ENCODE results near the gene SIGLEC8. TPM values are rescaled to one million over a fixed set of nuclear protein-coding genes. Genes with fewer than 3 reads are reported as not detected.

SIGLEC8 gene
- total and polyA plus RNA-seq, 2 of the 8 experiments (the other 6 are each of a cell fraction or from before 2014, with no cell fraction given), result not detected

DNA sequence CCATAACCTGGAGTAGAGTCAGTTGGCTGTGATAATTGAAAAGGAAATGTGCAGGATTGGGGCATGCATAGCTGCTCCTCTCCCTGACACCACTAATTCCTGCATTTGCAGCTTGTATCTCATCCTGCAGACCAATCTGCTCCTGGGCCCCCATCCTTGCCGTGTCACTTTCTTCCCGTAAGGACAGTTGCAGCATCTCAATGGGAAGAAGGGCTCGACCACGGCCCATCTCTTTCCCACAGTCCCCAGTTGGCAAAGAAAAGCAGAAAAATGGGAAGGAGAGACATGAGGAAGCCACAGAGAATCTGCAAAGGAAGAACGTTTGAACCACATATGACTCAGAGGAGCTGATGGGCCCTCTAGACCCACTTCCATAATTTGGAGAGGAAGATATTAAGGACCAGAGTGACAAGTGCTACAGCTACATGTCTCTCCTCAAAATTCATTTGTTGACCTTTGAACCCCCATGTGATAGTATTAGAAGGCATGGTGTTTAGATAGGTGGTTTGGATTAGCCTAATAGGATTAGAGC lies 45.1 kb upstream of the SIGLEC8 start:
- H3K23me2 ChIP-seq (ENCODE audit: low read depth, low read length), result no peaks in the 10 kb centered on the region
- H2AK5ac ChIP-seq (ENCODE audit: low read depth, low read length), result no peak overlapping the region
- H2AFZ ChIP-seq (ENCODE audit: low read length), result no peak overlapping the region
- H2BK15ac ChIP-seq (ENCODE audit: low read length), result no peak overlapping the region
- 81% methylated on average over 5 of the region's 5 CpGs; no CpG with 5 or more reads in 1 of the 2 experiments for WGBS, 2 experiments (ENCODE audit: extremely low coverage in 1 of 2, insufficient coverage in 1 of 2, insufficient read length in 1 of 2, insufficient replicate concordance in 2 of 2, low coverage in 1 of 2, low lambda C conversion rate in 2 of 2, missing lambda C conversion rate in 1 of 2)
- no peak overlapping the region for H4K91ac ChIP-seq (replicated peaks; ENCODE audit: insufficient read length, low read length)
- H3K4me1 ChIP-seq (replicated peaks in 1 of 4; ENCODE audit: control insufficient read depth in 3 of 4, insufficient read depth in 4 of 4, low read length in 3 of 4), result no peaks in the 10 kb centered on the region
- H2BK20ac ChIP-seq (ENCODE audit: low read length), result no peak overlapping the region
- no peaks in the 10 kb centered on the region for H3K27me3 ChIP-seq (replicated peaks in 1 of 4; ENCODE audit: control insufficient read depth in 3 of 4, extremely low read depth in 1 of 4, insufficient read depth in 3 of 4, low read length in 3 of 4)
- no peak overlapping the region for H3K4me3 ChIP-seq (ENCODE audit: extremely low read depth in 1 of 4, insufficient read depth in 2 of 4, low read depth in 3 of 4, low read length in 4 of 4)
- H2BK5ac ChIP-seq (ENCODE audit: low read depth, low read length), result no peak overlapping the region
- CTCF ChIA-PET (ENCODE audit: partially characterized antibody), result interaction anchor here (1.1 kb wide), 1 partner anchor 14 kb away, joined by 3 read pairs; no protein-coding TSS in a partner anchor
- no peak overlapping the region for H2BK12ac ChIP-seq (ENCODE audit: low read depth, low read length)
- H3K27ac ChIP-seq (ENCODE audit: low read depth, low read length), result no peak overlapping the region
- no peak overlapping the region for H3K4ac ChIP-seq (replicated peaks; ENCODE audit: insufficient read length, low read depth, low read length)
- H4K8ac ChIP-seq (ENCODE audit: extremely low read depth, insufficient read depth, low read length), result no peak overlapping the region
- H4K20me1 ChIP-seq (replicated peaks in 1 of 2; ENCODE audit: control insufficient read depth in 1 of 2, insufficient read depth in 2 of 2, low read length in 2 of 2), result no peaks in the 10 kb centered on the region
- H3K9ac ChIP-seq (replicated peaks in 1 of 4; ENCODE audit: extremely low read depth in 1 of 4, low read depth in 3 of 4, low read length in 3 of 4), result no peak overlapping the region
- FAIRE-seq (no peak), DNase-seq (ENCODE audit: low read depth in 1 of 2, low spot score in 2 of 2) (no peak)
- H4K5ac ChIP-seq (ENCODE audit: insufficient read length, low read depth, low read length), result no peak overlapping the region
- H3K4me2 ChIP-seq (ENCODE audit: insufficient read depth in 1 of 2, low read depth in 2 of 2, low read length in 2 of 2), result no peak overlapping the region
- H3K79me1 ChIP-seq (ENCODE audit: low read depth, low read length), result no peaks in the 10 kb centered on the region
- H3K23ac ChIP-seq (ENCODE audit: insufficient read length), result no peak overlapping the region
- no peaks in the 10 kb centered on the region for H3K79me2 ChIP-seq (ENCODE audit: control insufficient read depth in 1 of 2, insufficient read depth in 2 of 2, low read length in 2 of 2)
- no peaks in the 10 kb centered on the region for H3K36me3 ChIP-seq (ENCODE audit: control insufficient read depth in 2 of 4, insufficient read depth in 4 of 4, low read length in 3 of 4)
- no peak overlapping the region for H3K18ac ChIP-seq (ENCODE audit: extremely low read depth, low read length)
- H3K14ac ChIP-seq (ENCODE audit: insufficient read length), result no peak overlapping the region
- H2BK120ac ChIP-seq (replicated peaks; ENCODE audit: low read depth, low read length), result no peak overlapping the region
- peaks cover 67 to 85% of the 10 kb centered on the region in 2 experiments for H3K9me3 ChIP-seq (ENCODE audit: insufficient read depth in 2 of 2, low read depth in 1 of 2, low read length in 1 of 2)
- no peak overlapping the region for H3K56ac ChIP-seq (replicated peaks; ENCODE audit: insufficient read length, low read depth, low read length)
- POLR2A ChIA-PET (ENCODE audit: partially characterized antibody), result no interaction called here
- TF ChIP-seq RFX5 (IDR thresholded peaks at IDR 0.05; ENCODE audit: borderline replicate concordance, low read depth, low read length) (no peak), GABPA (IDR thresholded peaks at IDR 0.05; ENCODE audit: borderline replicate concordance, insufficient read depth, low read length) (no peak), PHF8 (conservative IDR thresholded peaks at IDR 0.05; ENCODE audit: low read depth, low read length) (no peak), SRF (IDR thresholded peaks at IDR 0.05; ENCODE audit: low read depth, low read length) (no peak), TEAD4 (IDR thresholded peaks at IDR 0.05; ENCODE audit: low read depth, low read length) (no peak), SP1 (IDR thresholded peaks at IDR 0.05; ENCODE audit: low read depth, low read length) (no peak), CBX8 (IDR thresholded peaks at IDR 0.05; ENCODE audit: borderline replicate concordance, low read depth, low read length) (no peak), NANOG (IDR thresholded peaks at IDR 0.05; ENCODE audit: insufficient read depth, low read depth, low read length, poor library complexity, severe bottlenecking) (no peak), ASH2L (IDR thresholded peaks at IDR 0.05; ENCODE audit: low read length) (no peak), TAF7 (optimal IDR thresholded peaks at IDR 0.05; ENCODE audit: borderline replicate concordance, low read depth, low read length) (no peak), CEBPB (IDR thresholded peaks at IDR 0.05; ENCODE audit: low read depth, low read length) (no peak), ATF2 (IDR thresholded peaks at IDR 0.05; ENCODE audit: low read length) (no peak)

Data from H1 (cell line).